HepG2 (cell line): Measurements from ENCODE around the gene UGT1A4. TPM values are rescaled to one million over a fixed set of nuclear protein-coding genes. Genes with fewer than 3 reads are reported as not detected.

Experiments used
- ATAC-seq: fragments of 200-7000 bp; cut with Tn5 transposase; 3 replicates; pipeline ENCODE4 v1.9.1; 2020; ENCODE audit warnings: mild to moderate bottlenecking, moderate library complexity
- BruUV-seq: library from RNA; stranded (reverse); fragments of 400-500 nt; replicated peaks from 2 replicates; lab custom pipeline; 2021; lab: Mats Ljungman, UMichigan
- CTCF ChIA-PET: fragments of 300-600 bp; formaldehyde crosslinking; extraction: SDS; loops from one replicate; lab custom pipeline; 2021; ENCODE audit warnings: low total read pairs, inconsistent platforms, low intra/inter-chr PET ratio; lab: Yijun Ruan, JAX
- POLR2A ChIA-PET: fragments of 350-600 bp; sonication (Branson Sonifier 250); formaldehyde crosslinking; loops from one replicate; lab custom pipeline; 2020; ENCODE audit warnings: antibody characterized with exemption, inconsistent platforms; lab: Yijun Ruan, JAX
- DNase-seq: peaks from one replicate; pipeline ENCODE4 v3.0.0-alpha.2; 2015; ENCODE audit warnings: low spot score
- FAIRE-seq: peaks from 3 replicates; lab custom pipeline; 2011; peaks lifted over from hg19 to GRCh38; lab: Jason Lieb, UNC
- H2AFZ ChIP-seq: one replicate; pipeline ENCODE4 v1.6.1; 2011; ENCODE audit warnings: low read length, inconsistent platforms
- H3K27ac ChIP-seq: fragments of 300-600 bp; 3 replicates; pipeline ENCODE4 v1.8.0; 2011; ENCODE audit warnings: mixed run types, mild to moderate bottlenecking, mixed read lengths, low read length, inconsistent platforms; ENCODE audit not compliant: insufficient read depth; ENCODE audit errors: extremely low read length
- H3K27me3 ChIP-seq, 2 experiments: fragments of 200-600 bp in 1 of 2; 2 replicates in 1 of 2; 3 replicates in 1 of 2; pipeline versions ENCODE4 v1.6.0 to v1.8.0; 2011; ENCODE audit warnings: low read length in 2 of 2, mild to moderate bottlenecking in 2 of 2, moderate library complexity in 2 of 2, inconsistent platforms in 1 of 2; ENCODE audit not compliant: insufficient read depth in 2 of 2, control insufficient read depth in 1 of 2
- H3K36me3 ChIP-seq, 2 experiments: fragments of 200-600 bp in 1 of 2; replicated peaks in 1 of 2; 2 replicates in 1 of 2; 3 replicates in 1 of 2; pipeline versions ENCODE4 v1.5.1 to v1.8.0; 2011; ENCODE audit warnings: low read length in 2 of 2, inconsistent platforms in 1 of 2; ENCODE audit not compliant: insufficient read depth in 2 of 2, control insufficient read depth in 1 of 2
- H3K4me1 ChIP-seq: 2 replicates; pipeline ENCODE4 v1.5.1; 2012; ENCODE audit warnings: low read length, inconsistent platforms; ENCODE audit not compliant: insufficient read depth
- H3K4me2 ChIP-seq: 2 replicates; pipeline ENCODE4 v1.6.0; 2011; ENCODE audit warnings: low read depth, low read length, inconsistent platforms
- H3K4me3 ChIP-seq, 3 experiments: fragments of 200-600 bp in 1 of 3; sonication (generic), shearing (Covaris generic) in 1 of 3; replicated peaks in 1 of 3; 2 replicates each; pipeline ENCODE4 v1.5.1; 2011 to 2016; ENCODE audit warnings: low read length in 3 of 3, inconsistent platforms in 2 of 3, low read depth in 2 of 3, mild to moderate bottlenecking in 2 of 3, control low read depth in 1 of 3, mixed read lengths in 1 of 3; ENCODE audit not compliant: insufficient read depth in 1 of 3
- H3K79me2 ChIP-seq: one replicate; pipeline ENCODE4 v1.6.1; 2011; ENCODE audit warnings: low read length, inconsistent platforms; ENCODE audit not compliant: insufficient read depth
- H3K9ac ChIP-seq: 2 replicates; pipeline ENCODE4 v1.6.0; 2011; ENCODE audit warnings: mild to moderate bottlenecking, low read depth, low read length, inconsistent platforms; ENCODE audit not compliant: insufficient read depth
- H3K9me3 ChIP-seq: 2 replicates; pipeline ENCODE4 v1.5.1; 2012; ENCODE audit warnings: mild to moderate bottlenecking, low read length
- H4K20me1 ChIP-seq: 2 replicates; pipeline ENCODE4 v1.6.0; 2011; ENCODE audit warnings: inconsistent platforms, mild to moderate bottlenecking, low read length, moderate library complexity; ENCODE audit not compliant: insufficient read depth
- ATF7-NPFF ChIP-seq: sonication (generic); formaldehyde crosslinking; IDR thresholded peaks from 2 replicates; pipeline ENCODE4 v1.8.1; 2023; ENCODE audit warnings: mild to moderate bottlenecking, low read depth, missing genetic modification reagents, moderate library complexity
- CEBPG ChIP-seq: IDR thresholded peaks from 2 replicates; pipeline ENCODE4 v1.6.1; 2016
- CREB1 ChIP-seq, 2 experiments: fragments of 450-650 bp in 1 of 2; IDR thresholded peaks; 2 replicates each; pipeline ENCODE4 v1.6.1; 2016 to 2017; ENCODE audit warnings: control low read depth in 1 of 2, mild to moderate bottlenecking in 1 of 2, missing compliant biosample characterization in 1 of 2, missing genetic modification characterization in 1 of 2
- GABPA ChIP-seq, 2 experiments: IDR thresholded peaks; 2 replicates each; pipeline ENCODE4 v1.6.1; 2011 to 2016; ENCODE audit warnings: low read depth in 2 of 2, low read length in 1 of 2, missing biosample characterization in 1 of 2, missing genetic modification characterization in 1 of 2
- MAFF ChIP-seq: IDR thresholded peaks from 2 replicates; pipeline ENCODE4 v1.6.1; 2011; ENCODE audit warnings: low read depth, low read length, improper control_type of control experiment
- NONO ChIP-seq, 2 experiments: fragments of 450-650 bp in 1 of 2; sonication (generic) in 1 of 2; formaldehyde crosslinking in 1 of 2; IDR thresholded peaks in 1 of 2; conservative IDR thresholded peaks in 1 of 2; 2 replicates each; pipeline versions ENCODE4 v1.6.1 to v1.8.0; 2017 to 2022; ENCODE audit warnings: mild to moderate bottlenecking in 1 of 2, missing genetic modification reagents in 1 of 2, moderate library complexity in 1 of 2
- SOX5 ChIP-seq: IDR thresholded peaks from 2 replicates; pipeline ENCODE4 v1.6.1; 2016; ENCODE audit warnings: borderline replicate concordance
- SP4 ChIP-seq: sonication (generic); formaldehyde crosslinking; IDR thresholded peaks from 2 replicates; pipeline ENCODE4 v1.8.1; 2023; ENCODE audit warnings: mild to moderate bottlenecking, missing genetic modification reagents
- SYNCRIP ChIP-seq: fragments of 200-400 bp; formaldehyde crosslinking; IDR thresholded peaks from 2 replicates; pipeline ENCODE4 v1.6.1; 2018; ENCODE audit warnings: mild to moderate bottlenecking, low read depth, low read length; ENCODE audit not compliant: insufficient read depth
- THYN1 ChIP-seq: sonication (generic); formaldehyde crosslinking; IDR thresholded peaks from 2 replicates; pipeline ENCODE4 v1.8.1; 2023; ENCODE audit warnings: low read depth, mild to moderate bottlenecking, moderate library complexity, missing genetic modification reagents, borderline replicate concordance
- XRCC5 ChIP-seq: fragments of 200-400 bp; formaldehyde crosslinking; optimal IDR thresholded peaks from 2 replicates; pipeline ENCODE3; 2017; ENCODE audit warnings: mild to moderate bottlenecking, low read length
- ZFY ChIP-seq: sonication (generic); formaldehyde crosslinking; IDR thresholded peaks from 2 replicates; pipeline ENCODE4 v1.4.0; 2020; ENCODE audit warnings: missing genetic modification reagents
- ZNF138 ChIP-seq: sonication (generic); formaldehyde crosslinking; IDR thresholded peaks from 2 replicates; pipeline ENCODE4 v1.5.0; 2020; ENCODE audit warnings: mild to moderate bottlenecking, low read depth, missing genetic modification reagents
- ZNF232 ChIP-seq: sonication (generic); formaldehyde crosslinking; IDR thresholded peaks from 2 replicates; pipeline ENCODE4 v1.4.0; 2020; ENCODE audit warnings: missing genetic modification reagents, borderline replicate concordance
- ZNF3 ChIP-seq: IDR thresholded peaks from 2 replicates; pipeline ENCODE4 v1.7.0; 2017; ENCODE audit warnings: inconsistent platforms
- ZNF562 ChIP-seq: sonication (generic); formaldehyde crosslinking; IDR thresholded peaks from 2 replicates; pipeline ENCODE4 v1.8.0; 2022; ENCODE audit warnings: missing genetic modification reagents, borderline replicate concordance
- ZNF777 ChIP-seq: sonication (generic); formaldehyde crosslinking; IDR thresholded peaks from 2 replicates; pipeline ENCODE4 v1.4.0; 2020; ENCODE audit warnings: missing genetic modification reagents
- WGBS: methylation state at CpG from one replicate; pipeline ENCODE4 v1.1.6; 2017; ENCODE audit warnings: low lambda C conversion rate; 5-methylcytosine and 5-hydroxymethylcytosine counted together
- in situ Hi-C: cut with HindIII; loops from 2 replicates; pipeline ENCODE4 v1.10.0; 2017; ENCODE audit warnings: low pct_unique_long_range_greater_than_20kb; ENCODE audit not compliant: extremely low pct_ligation_motif_present
- intact Hi-C: fragments of 100-400 bp; cut with micrococcal nuclease; formaldehyde crosslinking; loops from one replicate; pipeline ENCODE4 v1.10.0; 2022; ENCODE audit not compliant: unreplicated experiment
- polyA plus RNA-seq, 8 experiments: library from polyadenylated mRNA; depleted of rRNA in 3 of 8; stranded (reverse) in 7 of 8; unstranded in 1 of 8; fragments of >200 nt; fragmentation: Illumina TruSeq in 4 of 8; extraction: Trizol in 4 of 8; gene quantifications; 2 replicates each; pipeline versions ENCODE4 v1.2.1 to v1.2.3, GENCODE V29; 2011 to 2016; ENCODE audit warnings: low read depth in 4 of 8, missing spikeins in 1 of 8, mixed read lengths in 1 of 8; ENCODE audit not compliant: insufficient read depth in 1 of 8
- total RNA-seq, 5 experiments: library from RNA; depleted of rRNA; stranded (reverse); fragments of >200 nt; fragmentation: Illumina TruSeq; extraction: Trizol; gene quantifications; 2 replicates each; pipeline ENCODE4 v1.2.3, GENCODE V29; 2016; ENCODE audit warnings: low read depth in 1 of 5
- TF ChIP-seq, protein P1 (sequence below): sonication (generic); formaldehyde crosslinking; IDR thresholded peaks from 2 replicates; pipeline ENCODE4 v1.4.0; 2020; ENCODE audit warnings: mild to moderate bottlenecking, missing genetic modification reagents
- TF ChIP-seq, protein P2 (sequence below): sonication (generic); formaldehyde crosslinking; IDR thresholded peaks from 2 replicates; pipeline ENCODE4 v1.5.0; 2020; ENCODE audit warnings: mild to moderate bottlenecking, missing genetic modification reagents, moderate library complexity
- TF ChIP-seq, protein P3 (sequence below): sonication (generic); formaldehyde crosslinking; IDR thresholded peaks from 2 replicates; pipeline ENCODE4 v1.5.0; 2020; ENCODE audit warnings: missing genetic modification reagents

Gene UGT1A4
- total and polyA plus RNA-seq, 2 of the 13 experiments (the other 11 are each of a cell fraction or from before 2014, with no cell fraction given): not detected

DNA sequence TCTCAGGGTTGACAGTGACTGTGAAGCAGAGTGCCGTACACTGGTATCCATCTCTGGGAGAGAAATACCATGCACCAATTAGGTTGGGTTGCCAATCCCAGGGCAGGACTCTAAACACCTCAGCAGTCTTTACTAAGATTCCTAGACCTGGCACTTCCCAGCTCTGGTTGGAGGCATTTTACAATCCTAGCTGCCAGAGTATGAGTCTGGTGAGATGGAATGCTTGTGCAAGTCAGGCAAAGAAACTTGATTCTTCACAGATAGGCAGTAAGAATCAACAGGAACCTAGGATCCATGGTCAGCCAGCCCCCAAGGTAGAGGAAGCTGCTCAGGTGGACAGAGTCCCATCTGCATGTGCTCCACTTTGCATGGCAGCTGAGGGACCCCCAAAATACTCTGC is 11.8 kb upstream of the UGT1A4 start:
- intact Hi-C loops (no loop called here), in situ Hi-C loops (no loop called here)
- H3K9ac ChIP-seq: no peak overlapping the region
- H3K79me2 ChIP-seq: no peaks in the 10 kb centered on the region
- H4K20me1 ChIP-seq: no peaks in the 10 kb centered on the region
- ATAC-seq (no peak), DNase-seq (no peak), FAIRE-seq (no peak)
- no peak for TF ChIP-seq ZFY (CRISPR knock-in tag)
- no peak for TF ChIP-seq SOX5 (CRISPR knock-in tag)
- TF ChIP-seq XRCC5: no peak
- TF ChIP-seq, protein P1, sequence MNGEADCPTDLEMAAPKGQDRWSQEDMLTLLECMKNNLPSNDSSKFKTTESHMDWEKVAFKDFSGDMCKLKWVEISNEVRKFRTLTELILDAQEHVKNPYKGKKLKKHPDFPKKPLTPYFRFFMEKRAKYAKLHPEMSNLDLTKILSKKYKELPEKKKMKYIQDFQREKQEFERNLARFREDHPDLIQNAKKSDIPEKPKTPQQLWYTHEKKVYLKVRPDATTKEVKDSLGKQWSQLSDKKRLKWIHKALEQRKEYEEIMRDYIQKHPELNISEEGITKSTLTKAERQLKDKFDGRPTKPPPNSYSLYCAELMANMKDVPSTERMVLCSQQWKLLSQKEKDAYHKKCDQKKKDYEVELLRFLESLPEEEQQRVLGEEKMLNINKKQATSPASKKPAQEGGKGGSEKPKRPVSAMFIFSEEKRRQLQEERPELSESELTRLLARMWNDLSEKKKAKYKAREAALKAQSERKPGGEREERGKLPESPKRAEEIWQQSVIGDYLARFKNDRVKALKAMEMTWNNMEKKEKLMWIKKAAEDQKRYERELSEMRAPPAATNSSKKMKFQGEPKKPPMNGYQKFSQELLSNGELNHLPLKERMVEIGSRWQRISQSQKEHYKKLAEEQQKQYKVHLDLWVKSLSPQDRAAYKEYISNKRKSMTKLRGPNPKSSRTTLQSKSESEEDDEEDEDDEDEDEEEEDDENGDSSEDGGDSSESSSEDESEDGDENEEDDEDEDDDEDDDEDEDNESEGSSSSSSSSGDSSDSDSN: no peak
- TF ChIP-seq THYN1 (CRISPR knock-in tag): no peak
- no peak for TF ChIP-seq SYNCRIP
- no peak for TF ChIP-seq ZNF3 (CRISPR knock-in tag)
- TF ChIP-seq, protein P2, sequence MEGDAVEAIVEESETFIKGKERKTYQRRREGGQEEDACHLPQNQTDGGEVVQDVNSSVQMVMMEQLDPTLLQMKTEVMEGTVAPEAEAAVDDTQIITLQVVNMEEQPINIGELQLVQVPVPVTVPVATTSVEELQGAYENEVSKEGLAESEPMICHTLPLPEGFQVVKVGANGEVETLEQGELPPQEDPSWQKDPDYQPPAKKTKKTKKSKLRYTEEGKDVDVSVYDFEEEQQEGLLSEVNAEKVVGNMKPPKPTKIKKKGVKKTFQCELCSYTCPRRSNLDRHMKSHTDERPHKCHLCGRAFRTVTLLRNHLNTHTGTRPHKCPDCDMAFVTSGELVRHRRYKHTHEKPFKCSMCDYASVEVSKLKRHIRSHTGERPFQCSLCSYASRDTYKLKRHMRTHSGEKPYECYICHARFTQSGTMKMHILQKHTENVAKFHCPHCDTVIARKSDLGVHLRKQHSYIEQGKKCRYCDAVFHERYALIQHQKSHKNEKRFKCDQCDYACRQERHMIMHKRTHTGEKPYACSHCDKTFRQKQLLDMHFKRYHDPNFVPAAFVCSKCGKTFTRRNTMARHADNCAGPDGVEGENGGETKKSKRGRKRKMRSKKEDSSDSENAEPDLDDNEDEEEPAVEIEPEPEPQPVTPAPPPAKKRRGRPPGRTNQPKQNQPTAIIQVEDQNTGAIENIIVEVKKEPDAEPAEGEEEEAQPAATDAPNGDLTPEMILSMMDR: no peak
- TF ChIP-seq CEBPG: no peak
- TF ChIP-seq SP4 (CRISPR knock-in tag): no peak
- no peak for TF ChIP-seq ZNF138
- no peak for TF ChIP-seq GABPA (IDR thresholded peaks at IDR 0.05; ENCODE audit: low read depth, low read length)
- TF ChIP-seq GABPA (CRISPR knock-in tag; IDR thresholded peaks at IDR 0.05; ENCODE audit: low read depth): no peak
- TF ChIP-seq, protein P3, sequence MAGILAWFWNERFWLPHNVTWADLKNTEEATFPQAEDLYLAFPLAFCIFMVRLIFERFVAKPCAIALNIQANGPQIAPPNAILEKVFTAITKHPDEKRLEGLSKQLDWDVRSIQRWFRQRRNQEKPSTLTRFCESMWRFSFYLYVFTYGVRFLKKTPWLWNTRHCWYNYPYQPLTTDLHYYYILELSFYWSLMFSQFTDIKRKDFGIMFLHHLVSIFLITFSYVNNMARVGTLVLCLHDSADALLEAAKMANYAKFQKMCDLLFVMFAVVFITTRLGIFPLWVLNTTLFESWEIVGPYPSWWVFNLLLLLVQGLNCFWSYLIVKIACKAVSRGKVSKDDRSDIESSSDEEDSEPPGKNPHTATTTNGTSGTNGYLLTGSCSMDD: no peak
- TF ChIP-seq ZNF232 (CRISPR knock-in tag): no peak
- no peak for TF ChIP-seq CREB1 (IDR thresholded peaks at IDR 0.05)
- no peak for TF ChIP-seq CREB1 (CRISPR knock-in tag; IDR thresholded peaks at IDR 0.05)
- no peak for TF ChIP-seq ATF7-NPFF (CRISPR knock-in tag)
- no peak for TF ChIP-seq ZNF777
- TF ChIP-seq NONO (IDR thresholded peaks at IDR 0.05): no peak
- TF ChIP-seq NONO (CRISPR knock-in tag; conservative IDR thresholded peaks at IDR 0.05): no peak
- no peak for TF ChIP-seq ZNF562 (CRISPR knock-in tag)
- no peak for TF ChIP-seq MAFF
- no peaks in the 10 kb centered on the region for H3K9me3 ChIP-seq
- no peaks in the 10 kb centered on the region for H3K4me1 ChIP-seq
- no peak overlapping the region for H3K4me3 ChIP-seq
- no TSS peak for BruUV-seq
- CTCF ChIA-PET: no interaction called here
- POLR2A ChIA-PET: no interaction called here
- 33% methylated on average over 1 of the region's 1 CpG for WGBS
- no peaks in the 10 kb centered on the region for H3K27me3 ChIP-seq
- H3K36me3 ChIP-seq: no peaks in the 10 kb centered on the region
- H2AFZ ChIP-seq: no peak overlapping the region
- H3K27ac ChIP-seq: no peak overlapping the region
- no peak overlapping the region for H3K4me2 ChIP-seq
